ENCODE results near the gene PLEKHA7. TPM values are rescaled to one million over a fixed set of nuclear protein-coding genes. Genes with fewer than 3 reads are reported as not detected.

Gene PLEKHA7
- total and polyA plus RNA-seq, 2 of the 8 experiments (the other 6 are each of a cell fraction or from before 2014, with no cell fraction given): 11.4 to 25.6 TPM

DNA sequence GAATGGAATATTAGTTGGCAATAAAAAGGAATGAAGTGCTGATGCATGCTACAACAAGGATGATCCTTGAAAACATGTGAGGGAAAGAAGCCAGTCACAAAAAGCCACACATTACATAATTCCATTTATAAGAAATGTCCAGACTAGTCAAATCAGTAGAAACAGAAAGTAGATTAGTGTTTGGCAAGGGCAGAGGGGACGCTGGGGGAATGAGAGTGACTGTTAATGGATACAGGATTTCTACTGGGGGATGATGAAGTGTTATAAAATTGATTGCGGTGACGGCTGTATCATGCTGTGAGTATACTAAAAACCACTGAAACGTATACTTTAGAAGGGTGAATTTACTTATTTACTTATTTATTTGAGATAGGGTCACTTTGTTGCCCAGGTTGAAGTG lies 217.9 kb downstream of the PLEKHA7 start:
- Histone ChIP-seq H3K18ac (ENCODE audit: extremely low read depth, low read length) (no peak overlapping the region), H3K9ac (replicated peaks in 1 of 4; ENCODE audit: extremely low read depth in 1 of 4, low read depth in 3 of 4, low read length in 3 of 4) (no peak overlapping the region), H3K27me3 (replicated peaks in 1 of 4; ENCODE audit: control insufficient read depth in 3 of 4, extremely low read depth in 1 of 4, insufficient read depth in 3 of 4, low read length in 3 of 4) (no peaks in the 10 kb centered on the region), H4K5ac (ENCODE audit: insufficient read length, low read depth, low read length) (no peak overlapping the region), H2BK5ac (ENCODE audit: low read depth, low read length) (no peak overlapping the region), H2BK20ac (ENCODE audit: low read length) (no peak overlapping the region), H2BK12ac (ENCODE audit: low read depth, low read length) (no peak overlapping the region), H3K4me1 (replicated peaks in 1 of 4; ENCODE audit: control insufficient read depth in 3 of 4, insufficient read depth in 4 of 4, low read length in 3 of 4) (no peaks in the 10 kb centered on the region), H2BK120ac (replicated peaks; ENCODE audit: low read depth, low read length) (no peak overlapping the region), H3K4me3 (ENCODE audit: extremely low read depth in 1 of 4, insufficient read depth in 2 of 4, low read depth in 3 of 4, low read length in 4 of 4) (no peak overlapping the region), H3K56ac (replicated peaks; ENCODE audit: insufficient read length, low read depth, low read length) (no peak overlapping the region), H3K14ac (ENCODE audit: insufficient read length) (no peak overlapping the region), H2AK5ac (ENCODE audit: low read depth, low read length) (no peak overlapping the region), H3K23ac (ENCODE audit: insufficient read length) (no peak overlapping the region), H3K9me3 (ENCODE audit: insufficient read depth in 2 of 2, low read depth in 1 of 2, low read length in 1 of 2) (no peaks in the 10 kb centered on the region), H3K79me2 (ENCODE audit: control insufficient read depth in 1 of 2, insufficient read depth in 2 of 2, low read length in 2 of 2) (no peaks in the 10 kb centered on the region), H2AFZ (ENCODE audit: low read length) (no peak overlapping the region), H3K36me3 (ENCODE audit: control insufficient read depth in 2 of 4, insufficient read depth in 4 of 4, low read length in 3 of 4) (peaks cover 0 to 8% (median 3%) of the 10 kb centered on the region in 4 experiments; a peak in 3 of 8 replicates), H2BK15ac (ENCODE audit: low read length) (no peak overlapping the region), H3K23me2 (ENCODE audit: low read depth, low read length) (no peaks in the 10 kb centered on the region), H4K91ac (replicated peaks; ENCODE audit: insufficient read length, low read length) (no peak overlapping the region), H4K8ac (ENCODE audit: extremely low read depth, insufficient read depth, low read length) (no peak overlapping the region), H4K20me1 (replicated peaks in 1 of 2; ENCODE audit: control insufficient read depth in 1 of 2, insufficient read depth in 2 of 2, low read length in 2 of 2) (no peaks in the 10 kb centered on the region), H3K4ac (replicated peaks; ENCODE audit: insufficient read length, low read depth, low read length) (no peak overlapping the region), H3K4me2 (ENCODE audit: insufficient read depth in 1 of 2, low read depth in 2 of 2, low read length in 2 of 2) (no peak overlapping the region), H3K27ac (ENCODE audit: low read depth, low read length) (no peak overlapping the region), H3K79me1 (ENCODE audit: low read depth, low read length) (no peaks in the 10 kb centered on the region)
- ChIA-PET CTCF (ENCODE audit: partially characterized antibody) (interaction anchor here (0.6 to 2.2 kb wide), 5 partner anchors 10 to 267 kb away, joined by 3 to 28 read pairs (median 4); no protein-coding TSS in a partner anchor), POLR2A (ENCODE audit: partially characterized antibody) (no interaction called here)
- no peak for DNase-seq (ENCODE audit: low read depth in 1 of 2, low spot score in 2 of 2)
- TF ChIP-seq TAF1 (IDR thresholded peaks at IDR 0.05; ENCODE audit: low read depth, low read length) (no peak), BACH1 (IDR thresholded peaks at IDR 0.05; ENCODE audit: low read length) (no peak), BCL11A (IDR thresholded peaks at IDR 0.05; ENCODE audit: low read depth in 2 of 2, low read length in 2 of 2) (no peak), JUN (IDR thresholded peaks at IDR 0.05; ENCODE audit: low read depth, low read length) (no peak), CEBPB (IDR thresholded peaks at IDR 0.05; ENCODE audit: low read depth, low read length) (no peak), EZH2 (IDR thresholded peaks at IDR 0.05; ENCODE audit: low read depth, low read length, severe bottlenecking) (no peak), CTBP2 (IDR thresholded peaks at IDR 0.05; ENCODE audit: borderline replicate concordance, insufficient read depth, insufficient read length, low read length) (no peak)
- no peak for FAIRE-seq
- 93% methylated on average over 4 of the region's 4 CpGs; no CpG with 5 or more reads in 1 of the 2 experiments for WGBS, 2 experiments (ENCODE audit: extremely low coverage in 1 of 2, insufficient coverage in 1 of 2, insufficient read length in 1 of 2, insufficient replicate concordance in 2 of 2, low coverage in 1 of 2, low lambda C conversion rate in 2 of 2, missing lambda C conversion rate in 1 of 2)
